TTC549 (cell line): Measurements from ENCODE around the gene EXOC6.
"Not testable (repeated sequence)": the region's sequence is repeated elsewhere in the genome, so short reads cannot be mapped to it uniquely, and the experiment has no call there.

Experiments
- FAIRE-seq: peaks from 2 replicates; lab custom pipeline; 2012; peaks lifted over from hg19 to GRCh38; lab: Jason Lieb, UNC

Gene EXOC6

DNA sequence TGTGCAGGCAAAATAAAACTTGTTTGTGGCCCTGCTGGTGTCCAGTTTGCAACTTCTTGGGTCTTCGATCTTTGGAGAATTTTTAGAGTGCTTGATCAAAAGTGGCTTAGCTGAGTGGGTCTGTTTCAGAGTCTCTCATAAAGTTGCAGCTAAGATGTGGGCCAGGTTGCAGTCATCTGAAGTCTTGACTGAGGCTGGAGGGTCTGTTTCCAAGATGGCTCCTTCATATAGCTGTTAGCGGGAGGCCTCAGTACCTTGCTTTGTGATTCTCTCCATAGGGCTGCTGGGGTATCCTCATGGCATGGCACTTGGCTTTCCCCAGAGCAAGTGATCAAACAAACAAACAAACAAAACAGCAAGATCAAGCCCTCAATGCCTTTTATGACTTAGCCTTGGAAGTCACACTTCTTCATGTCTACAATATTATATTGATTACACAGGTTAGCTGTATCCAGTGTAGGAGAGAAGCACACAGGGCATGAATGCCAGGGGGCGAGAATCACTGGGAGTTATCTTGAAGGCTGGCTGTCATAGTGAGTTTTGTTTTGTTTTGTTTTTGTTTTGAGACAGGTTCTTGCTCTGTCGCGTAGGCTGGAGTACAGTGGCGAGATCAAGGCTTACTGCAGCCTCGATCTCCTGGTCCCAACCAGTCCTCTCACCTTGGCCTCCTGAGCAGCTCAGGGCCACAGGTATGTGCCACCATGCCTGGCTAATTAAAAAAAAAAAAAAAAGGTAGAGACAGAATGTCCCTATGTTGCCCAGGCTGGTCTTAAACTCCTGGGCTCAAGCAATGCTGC is 235.6 kb downstream of the EXOC6 start:
- no peak for FAIRE-seq

DNA sequence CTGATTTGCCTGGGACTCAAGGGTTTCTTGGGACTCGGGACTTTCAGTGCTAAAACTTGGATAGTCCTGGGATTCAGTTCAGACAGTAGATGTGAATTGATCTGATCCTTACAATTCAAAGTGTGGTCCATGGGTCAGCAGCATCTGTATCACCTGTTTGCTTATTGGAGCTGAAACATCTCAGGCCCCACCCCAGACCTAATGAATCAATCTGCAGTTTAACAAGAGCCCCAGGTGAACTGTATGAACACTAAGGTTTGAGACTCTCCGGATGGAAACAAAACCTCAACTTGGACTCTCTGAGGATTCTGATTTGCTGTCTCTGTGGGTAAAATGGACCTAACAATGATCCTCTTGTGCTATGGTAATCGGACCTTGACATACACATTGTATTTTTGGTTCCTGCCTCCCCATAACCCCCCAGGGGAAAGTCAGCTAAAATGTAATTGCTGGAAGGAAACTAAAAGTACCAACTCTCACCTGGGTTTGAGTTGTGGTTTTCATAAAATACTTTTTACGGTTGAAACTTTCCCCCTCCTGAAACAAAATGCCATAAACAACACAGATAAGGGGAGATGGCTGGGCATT is 237.0 kb downstream of the EXOC6 start:
- FAIRE-seq: no peak

DNA sequence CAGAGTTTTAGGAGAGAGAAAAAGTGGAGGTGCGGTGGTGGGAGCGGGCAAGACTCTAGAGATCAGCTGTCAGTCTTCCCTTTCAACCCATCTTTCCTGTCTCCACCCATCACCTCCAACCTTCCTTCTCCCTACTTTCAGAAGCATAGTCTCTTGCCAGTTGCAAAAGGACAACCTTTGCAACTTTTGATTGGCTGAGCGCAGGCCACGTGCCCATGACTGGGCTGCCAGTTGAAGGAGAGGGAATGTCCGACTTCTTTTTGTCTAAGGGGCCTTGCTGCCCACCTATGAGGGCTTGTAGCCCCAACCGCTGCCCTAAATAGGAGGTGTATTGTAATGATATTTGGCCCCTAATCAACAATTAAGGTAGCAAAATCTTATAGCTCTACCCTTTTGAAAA is 238.0 kb downstream of the EXOC6 start:
- no peak for FAIRE-seq

DNA sequence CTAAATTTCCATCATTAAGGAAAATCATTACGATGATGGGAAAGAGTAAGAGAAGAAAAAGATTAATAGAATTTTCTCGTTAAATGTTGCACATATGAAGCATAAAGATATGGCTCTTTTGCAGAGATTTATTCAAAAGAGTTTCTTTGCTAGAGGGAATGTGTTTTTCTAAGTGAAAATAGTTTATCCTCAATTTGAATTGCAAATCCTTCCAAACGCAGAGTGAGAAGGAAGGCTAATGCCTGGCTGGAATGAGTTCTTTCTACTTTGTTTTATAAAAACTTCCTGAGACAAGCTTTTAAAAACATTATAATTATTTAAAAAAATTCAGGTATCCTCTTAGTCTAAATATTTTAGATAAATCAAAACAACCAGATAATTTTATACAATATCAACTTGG is 239.5 kb downstream of the EXOC6 start:
- FAIRE-seq: no peak

DNA sequence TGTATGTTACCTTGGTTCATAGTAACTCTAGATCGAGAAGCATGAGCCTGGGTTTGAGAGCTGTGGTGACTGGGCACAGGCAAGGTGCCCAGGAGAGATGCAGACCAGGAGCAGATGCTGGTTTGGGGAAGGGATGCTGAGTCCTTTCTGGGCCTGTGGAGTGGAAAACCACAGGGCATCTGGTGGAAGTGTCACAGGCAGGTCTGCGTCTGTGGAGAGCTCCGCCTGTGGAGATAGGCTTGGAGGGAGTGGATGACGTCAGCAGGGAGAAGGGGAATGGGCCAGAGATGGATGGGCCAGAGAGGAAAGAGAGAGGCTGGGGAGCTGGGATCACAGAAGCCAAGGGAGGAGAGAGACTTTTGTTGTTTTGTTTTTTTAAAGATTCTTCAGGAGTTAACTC is 240.1 kb downstream of the EXOC6 start:
- FAIRE-seq: no peak

DNA sequence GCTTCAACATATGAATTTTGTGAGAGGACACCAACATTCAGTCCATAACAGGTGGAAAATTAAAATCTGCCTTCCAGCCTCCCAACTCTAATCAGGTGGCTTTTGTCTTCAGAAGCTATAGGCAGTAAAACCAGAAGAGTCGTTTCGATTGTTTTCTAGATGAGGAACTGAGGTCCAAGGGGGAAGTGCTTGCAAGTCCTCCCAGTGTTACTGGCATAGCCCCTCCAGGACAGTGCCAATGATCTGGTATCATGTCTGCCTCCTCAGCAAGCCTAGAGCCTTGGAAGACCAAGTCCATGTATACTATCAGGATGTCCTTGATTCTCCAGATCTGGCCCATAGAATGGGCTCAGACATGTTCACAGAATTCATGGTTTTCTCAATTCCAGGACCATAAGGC is 242.3 kb downstream of the EXOC6 start:
- FAIRE-seq: no peak

DNA sequence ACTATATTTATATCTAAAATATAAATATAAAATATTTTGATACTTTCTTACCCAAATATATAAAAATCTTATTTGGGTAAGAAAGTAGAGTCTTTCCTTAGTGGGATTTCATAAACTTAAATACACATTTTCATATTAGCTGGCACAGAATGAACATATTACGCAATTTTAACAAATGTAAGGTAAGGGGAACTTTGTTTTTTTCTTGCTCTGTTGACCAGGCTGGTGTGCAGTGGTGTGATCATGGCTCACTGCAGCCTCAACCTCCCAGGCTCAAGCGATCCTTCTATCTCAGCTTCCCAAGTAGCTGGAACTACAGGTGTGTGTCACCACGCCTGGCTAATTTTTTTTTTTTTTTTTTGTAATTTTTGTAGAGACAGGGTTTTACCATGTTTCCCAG is 243.6 kb downstream of the EXOC6 start:
- FAIRE-seq: no peak

DNA sequence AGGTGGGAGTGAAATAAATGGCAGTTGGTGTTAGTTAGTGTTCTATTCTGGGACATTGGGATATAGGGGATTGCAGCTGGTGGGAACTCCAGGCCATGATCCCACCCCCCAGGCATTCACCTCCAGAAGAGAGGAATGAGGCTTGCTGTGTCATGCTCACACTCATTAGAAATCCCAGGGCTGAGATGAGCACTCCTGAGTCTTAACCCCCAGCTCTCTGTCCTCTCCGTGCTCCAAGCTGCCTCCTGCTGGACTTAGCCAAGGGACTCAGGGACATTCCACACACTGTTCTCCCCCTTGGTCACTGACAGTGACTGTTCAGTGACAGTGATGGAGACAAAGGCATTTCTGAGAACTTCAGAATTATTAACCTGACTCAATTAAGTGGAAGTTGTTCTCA is 246.9 kb downstream of the EXOC6 start:
- FAIRE-seq: no peak

DNA sequence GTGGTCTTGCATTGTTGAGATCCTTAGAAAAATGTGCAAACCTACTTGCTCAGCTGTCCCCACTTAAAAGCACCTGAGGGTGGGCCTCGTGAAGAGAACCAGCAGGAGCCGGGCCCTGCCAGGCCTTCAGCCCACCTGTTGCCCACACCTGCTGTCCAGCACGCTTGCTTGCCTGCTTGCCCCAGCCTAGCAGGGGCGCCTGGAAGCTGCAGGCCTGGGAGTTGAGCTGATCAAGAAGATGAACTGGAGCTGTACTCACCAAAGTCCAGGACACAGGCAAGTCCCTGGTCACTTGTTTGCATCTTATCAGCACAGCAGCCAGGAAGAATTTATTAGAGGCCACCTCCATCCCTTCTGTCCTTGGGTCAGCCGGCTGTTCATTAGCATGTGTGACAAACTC is 248.6 kb downstream of the EXOC6 start:
- FAIRE-seq: no peak

DNA sequence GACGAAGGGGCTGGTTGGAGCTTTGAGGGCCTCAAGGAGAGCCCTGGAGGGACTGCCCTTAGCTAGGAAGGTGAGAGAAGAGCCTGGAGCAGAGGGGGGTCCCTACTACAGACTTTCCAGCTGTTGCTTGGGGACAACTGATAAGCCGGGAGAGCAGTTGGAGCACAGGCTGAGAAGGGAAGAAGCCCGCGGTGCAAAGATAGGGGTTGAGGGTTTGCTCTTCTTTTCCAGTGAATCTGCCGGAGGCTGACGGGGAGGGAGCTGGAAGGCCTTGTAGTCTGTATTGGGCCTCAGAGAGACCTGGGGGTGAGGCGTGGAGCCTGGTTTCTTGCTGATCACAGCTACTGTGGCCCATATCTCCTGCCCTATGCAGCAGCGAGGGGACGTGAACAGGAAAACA is 249.1 kb downstream of the EXOC6 start:
- no peak for FAIRE-seq

DNA sequence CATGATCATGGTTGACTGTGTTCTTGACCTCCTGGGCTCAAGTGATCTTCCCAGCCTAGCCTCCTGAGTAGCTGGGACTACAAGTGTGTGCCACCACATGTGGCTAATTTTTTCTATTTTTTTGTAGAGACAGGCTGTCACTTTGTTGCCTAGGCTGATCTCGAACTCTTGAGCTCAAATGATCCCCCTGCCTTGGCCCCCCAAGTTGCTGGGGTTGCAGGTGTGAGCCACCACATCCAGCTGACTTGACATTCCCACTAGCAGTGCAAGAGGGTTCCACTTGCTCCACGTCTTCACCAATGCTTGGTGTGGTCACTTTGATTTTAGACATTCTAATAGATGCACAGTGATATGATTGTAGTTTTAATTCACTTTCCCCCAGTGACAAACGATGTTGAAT is 250.5 kb downstream of the EXOC6 start:
- FAIRE-seq: no peak

DNA sequence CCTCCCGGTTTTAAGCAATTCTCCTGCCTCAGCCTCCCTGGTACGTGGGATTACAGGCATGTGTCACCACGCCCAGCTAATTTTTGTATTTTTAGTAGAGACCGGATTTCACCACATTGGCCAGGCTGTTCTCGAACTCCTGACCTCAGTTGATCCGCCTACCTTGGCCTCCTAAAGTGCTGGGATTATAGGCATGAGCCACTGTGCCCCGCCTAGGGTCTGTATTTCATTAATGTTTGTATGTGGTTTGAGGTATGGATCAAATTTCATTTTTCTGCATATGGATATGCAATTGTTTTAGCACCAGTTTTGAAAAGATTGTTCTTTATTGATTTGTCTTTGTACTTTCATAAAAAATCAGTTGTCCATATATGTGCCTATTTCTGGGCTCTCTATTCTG is 251.3 kb downstream of the EXOC6 start:
- FAIRE-seq: no peak

DNA sequence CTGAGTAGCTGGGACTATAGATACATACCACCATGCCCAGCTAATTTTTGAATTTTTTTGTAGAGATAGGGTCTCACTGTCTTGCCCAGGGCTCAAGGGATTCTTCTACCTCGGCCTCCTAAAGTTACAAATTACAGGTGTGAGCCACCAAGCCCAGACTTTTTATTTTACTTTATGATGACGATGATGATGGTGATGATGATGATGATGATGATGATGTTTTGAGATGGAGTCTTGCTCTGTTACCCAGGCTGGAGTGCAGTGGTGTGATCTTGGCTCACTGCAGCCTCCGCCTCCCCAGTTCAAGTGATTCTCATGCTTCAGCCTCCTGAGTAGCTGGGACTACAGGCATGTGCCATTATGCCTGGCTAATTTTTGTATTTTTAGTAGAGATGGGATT is 252.8 kb downstream of the EXOC6 start:
- not testable (repeated sequence) for FAIRE-seq

DNA sequence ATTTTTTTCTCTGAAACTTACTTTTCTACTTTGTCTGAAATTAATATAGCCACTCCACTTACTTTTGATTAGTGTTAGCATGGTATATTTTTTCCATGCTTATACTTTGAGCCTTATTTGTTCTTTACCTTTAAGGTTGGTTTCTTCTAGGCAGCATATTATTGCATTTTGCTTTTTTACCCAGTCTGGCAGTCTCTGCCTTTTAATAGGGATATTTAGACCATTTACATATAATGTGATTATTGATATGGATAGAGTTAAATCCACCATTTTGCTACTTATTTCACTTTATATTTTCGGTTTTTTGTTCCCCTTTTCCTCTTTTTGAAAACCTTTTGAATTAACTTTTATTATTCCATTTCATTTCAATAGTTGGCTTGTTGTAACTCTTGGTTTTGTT is 255.6 kb downstream of the EXOC6 start:
- no peak for FAIRE-seq

DNA sequence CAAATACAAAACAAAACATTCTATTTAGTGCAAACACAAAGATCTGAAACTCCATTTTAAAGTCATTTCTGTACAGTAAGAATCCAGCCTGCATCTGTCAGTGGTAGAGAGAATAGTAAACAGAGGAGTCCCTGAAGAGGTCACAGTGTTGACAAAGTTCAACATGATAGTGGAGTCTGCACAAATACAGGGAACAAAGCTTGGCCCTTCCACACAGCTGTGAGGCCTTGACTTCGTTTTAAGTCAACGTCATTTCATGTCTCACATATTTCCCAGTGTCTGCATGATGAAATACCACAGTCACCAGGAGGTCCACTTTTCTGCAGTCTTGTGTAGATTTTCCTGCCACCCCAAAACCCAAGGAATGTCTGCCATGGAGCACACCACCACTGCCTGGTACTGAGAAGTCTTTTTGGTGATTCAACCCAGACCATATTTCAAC is 258.3 kb downstream of the EXOC6 start:
- FAIRE-seq: no peak
